ENCODE data around the gene ZFAND2A. TPM values are rescaled to one million over a fixed set of nuclear protein-coding genes. Genes with fewer than 3 reads are reported as not detected.

ZFAND2A gene
- total RNA-seq, 4 donors from 2014 or later = 12.0 to 17.9 (median 14.1) TPM

DNA sequence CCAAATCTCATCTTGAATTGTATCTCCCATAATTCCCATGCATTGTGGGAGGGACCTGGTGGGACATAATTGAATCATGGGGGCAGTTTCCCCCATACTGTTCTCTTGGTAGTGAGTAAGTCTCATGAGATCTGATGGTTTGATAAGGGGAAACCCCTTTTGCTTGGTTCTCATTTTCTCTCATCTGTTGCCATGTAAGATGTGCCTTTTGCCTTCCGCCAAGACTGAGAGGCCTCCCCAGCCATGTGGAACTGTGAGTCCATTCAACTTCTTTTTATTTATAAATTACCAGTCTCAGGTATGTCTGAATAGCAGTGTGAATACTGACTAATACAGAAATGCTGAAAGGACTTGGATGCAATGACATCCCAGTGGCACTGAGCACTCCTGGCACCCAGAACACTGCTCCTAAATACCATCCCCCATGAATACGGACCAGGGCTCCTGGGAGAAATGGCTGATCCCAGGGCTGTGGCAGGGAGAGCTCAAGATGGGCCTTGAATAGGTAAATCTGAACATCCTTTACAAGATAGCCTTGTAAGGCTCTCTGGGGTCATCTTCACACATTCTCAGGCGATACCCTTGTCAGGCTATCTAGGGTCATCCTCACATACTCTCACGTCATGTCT lies 19.4 kb downstream of the ZFAND2A start:
- in situ Hi-C loops (cut with MboI; ENCODE audit: low sequenced_read_pairs in 4 of 4) = no loop called here
- no peak overlapping the region for H3K27ac ChIP-seq
- peaks cover 11 to 17% of the 10 kb centered on the region in 2 donors for H3K4me1 ChIP-seq
- TF ChIP-seq POLR2A (IDR thresholded peaks at IDR 0.05) (no peak), CTCF (IDR thresholded peaks at IDR 0.05 in 4 of 5, conservative IDR thresholded peaks at IDR 0.05 in 1 of 5) (no peak)
- ATAC-seq (no peak), DNase-seq (no peak)
- no peak overlapping the region for H3K4me3 ChIP-seq
- no peaks in the 10 kb centered on the region for H3K9me3 ChIP-seq
- H3K27me3 ChIP-seq = no peaks in the 10 kb centered on the region
- no peaks in the 10 kb centered on the region for H3K36me3 ChIP-seq
- intact Hi-C loops (cut with DNase I; ENCODE audit: low total_unique reads) = no loop called here

DNA sequence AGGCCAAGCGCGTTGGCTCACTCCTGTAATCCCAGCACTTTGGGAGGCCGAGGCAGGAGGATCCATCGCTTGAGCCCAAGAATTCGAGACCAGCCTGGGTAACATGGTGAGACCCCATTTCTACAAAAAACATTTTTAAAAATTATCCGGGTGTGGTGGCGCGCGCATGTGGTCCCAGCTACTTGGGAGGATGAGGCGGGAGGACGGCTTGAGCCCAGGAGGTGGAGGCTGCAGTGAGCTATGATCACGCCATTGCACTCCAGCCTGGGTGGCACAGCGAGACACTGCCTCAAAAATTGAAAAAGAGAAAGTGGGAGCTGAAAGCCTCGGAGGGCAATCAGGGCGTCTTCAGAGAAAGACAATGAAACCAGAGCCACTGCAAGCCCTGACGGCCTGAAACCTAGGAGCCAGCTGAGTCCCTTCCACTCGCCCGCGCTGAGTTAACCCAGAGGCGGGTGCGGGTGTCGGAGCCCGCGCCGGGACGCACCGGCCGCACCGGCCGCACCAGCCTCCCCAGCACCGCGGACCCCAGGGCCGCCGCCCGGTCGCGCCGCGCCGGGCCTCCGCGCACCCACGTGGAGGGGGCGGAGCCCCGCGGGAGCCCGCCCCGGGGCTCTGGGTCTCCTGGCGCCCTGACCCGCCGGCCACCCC lies 22.4 kb downstream of the ZFAND2A start:
- in situ Hi-C loops (cut with MboI; ENCODE audit: low sequenced_read_pairs in 4 of 4) = no loop called here
- Histone ChIP-seq H3K4me3 (peak overlapping the region; percentile 68 to 100 (median 90)), H3K36me3 (no peaks in the 10 kb centered on the region), H3K4me1 (peaks cover 11 to 17% of the 10 kb centered on the region in 2 donors), H3K9me3 (no peaks in the 10 kb centered on the region), H3K27me3 (no peaks in the 10 kb centered on the region), H3K27ac (peak overlapping the region; percentile 75 to 89 (median 84))
- intact Hi-C loops (cut with DNase I; ENCODE audit: low total_unique reads) = loop anchor here (1.0 kb wide), 1 partner anchor 23 kb away; the partner anchor contains the start of gene ZFAND2A
- DNase-seq (no peak), ATAC-seq (peak; percentile 87 to 88)
- TF ChIP-seq POLR2A (IDR thresholded peaks at IDR 0.05) = no peak
- TF ChIP-seq CTCF (IDR thresholded peaks at IDR 0.05 in 4 of 5, conservative IDR thresholded peaks at IDR 0.05 in 1 of 5) = no peak

- intact Hi-C loops (cut with DNase I; ENCODE audit: low total_unique reads) = no loop called here
- DNase-seq = no peak
- Histone ChIP-seq H3K9me3 (no peaks in the 10 kb centered on the region), H3K36me3 (no peaks in the 10 kb centered on the region), H3K27ac (peak overlapping the region in 1 of 4 donors; percentile 87), H3K4me1 (peaks cover 11 to 17% of the 10 kb centered on the region in 2 donors), H3K4me3 (peak overlapping the region; percentile 68 to 100 (median 90)), H3K27me3 (no peaks in the 10 kb centered on the region)
- no peak for ATAC-seq
- in situ Hi-C loops (cut with MboI; ENCODE audit: low sequenced_read_pairs in 4 of 4) = no loop called here
- TF ChIP-seq CTCF (IDR thresholded peaks at IDR 0.05 in 4 of 5, conservative IDR thresholded peaks at IDR 0.05 in 1 of 5) (no peak), POLR2A (IDR thresholded peaks at IDR 0.05) (no peak)
These were observed 23.0 kb downstream of the ZFAND2A start for GRCh38 chr7:1136841-1137516.

DNA sequence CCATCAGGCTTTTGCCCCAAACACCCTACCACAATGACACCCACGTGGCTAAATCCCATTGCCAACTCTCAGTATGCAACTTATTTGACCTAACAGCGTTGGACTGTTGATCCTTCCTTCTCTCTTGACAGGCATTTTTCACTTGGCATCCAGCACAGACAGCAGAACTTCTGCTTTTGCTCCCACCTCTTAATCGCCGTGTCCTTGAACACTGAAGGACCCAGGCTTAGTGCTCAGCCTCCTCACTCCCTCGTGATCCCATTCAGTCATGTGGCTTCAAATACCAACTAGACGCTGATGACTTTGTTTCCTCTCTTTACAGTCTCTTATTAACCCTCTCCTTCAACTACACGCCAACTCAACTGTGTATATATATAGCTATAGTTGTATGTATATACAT lies 25.0 kb downstream of the ZFAND2A start:
- Histone ChIP-seq H3K27me3 (no peaks in the 10 kb centered on the region), H3K9me3 (no peaks in the 10 kb centered on the region), H3K4me3 (no peak overlapping the region), H3K36me3 (no peaks in the 10 kb centered on the region), H3K4me1 (peaks cover 11 to 17% of the 10 kb centered on the region in 2 donors), H3K27ac (no peak overlapping the region)
- intact Hi-C loops (cut with DNase I; ENCODE audit: low total_unique reads) (no loop called here), in situ Hi-C loops (cut with MboI; ENCODE audit: low sequenced_read_pairs in 4 of 4) (no loop called here)
- DNase-seq (no peak), ATAC-seq (no peak)
- no peak for TF ChIP-seq POLR2A (IDR thresholded peaks at IDR 0.05)
- no peak for TF ChIP-seq CTCF (IDR thresholded peaks at IDR 0.05 in 4 of 5, conservative IDR thresholded peaks at IDR 0.05 in 1 of 5)

Measured in gastrocnemius medialis (tissue), 4 donors.